H9 (cell line): ENCODE measurements around the gene REEP1. TPM values are rescaled to one million over a fixed set of nuclear protein-coding genes. Genes with fewer than 3 reads are reported as not detected.

Source experiments
- DNase-seq: peaks from one replicate; pipeline ENCODE4 v3.0.0-alpha.2; 2017
- H2AFZ ChIP-seq: one replicate; pipeline ENCODE4 v1.6.1; 2013; ENCODE audit warnings: mild to moderate bottlenecking, low read length, control low read depth, moderate library complexity
- H2AK5ac ChIP-seq: 2 replicates; pipeline ENCODE4 v1.6.1; 2013; ENCODE audit warnings: low read length, control low read depth, mixed read lengths; ENCODE audit not compliant: insufficient read length
- H2BK120ac ChIP-seq: one replicate; pipeline ENCODE4 v1.6.1; 2013; ENCODE audit warnings: low read depth, mild to moderate bottlenecking, low read length, control low read depth, inconsistent platforms; ENCODE audit not compliant: poor library complexity, severe bottlenecking
- H2BK12ac ChIP-seq: 2 replicates; pipeline ENCODE4 v1.6.1; 2013; ENCODE audit warnings: low read length, control low read depth, mixed read lengths, low read depth; ENCODE audit not compliant: insufficient read length
- H2BK15ac ChIP-seq: 2 replicates; pipeline ENCODE4 v1.6.1; 2013; ENCODE audit warnings: low read depth, low read length, control low read depth
- H2BK20ac ChIP-seq: one replicate; pipeline ENCODE4 v1.6.1; 2013; ENCODE audit warnings: low read depth, mild to moderate bottlenecking, low read length, control low read depth, inconsistent platforms; ENCODE audit not compliant: poor library complexity, severe bottlenecking
- H2BK5ac ChIP-seq: 2 replicates; pipeline ENCODE4 v1.6.1; 2013; ENCODE audit warnings: low read length, control low read depth, mixed read lengths; ENCODE audit not compliant: insufficient read length
- H3K14ac ChIP-seq: 2 replicates; pipeline ENCODE4 v1.6.1; 2013; ENCODE audit warnings: low read length, control low read depth; ENCODE audit not compliant: insufficient read depth
- H3K18ac ChIP-seq: 2 replicates; pipeline ENCODE4 v1.6.1; 2013; ENCODE audit warnings: low read depth, mild to moderate bottlenecking, mixed read lengths, low read length, control low read depth; ENCODE audit not compliant: insufficient read length
- H3K23ac ChIP-seq: 2 replicates; pipeline ENCODE4 v1.6.1; 2013; ENCODE audit warnings: low read length, control low read depth, mixed read lengths, low read depth; ENCODE audit not compliant: insufficient read length
- H3K23me2 ChIP-seq: 2 replicates; pipeline ENCODE4 v1.6.1; 2013; ENCODE audit warnings: low read depth, mild to moderate bottlenecking, mixed read lengths, low read length, control low read depth; ENCODE audit not compliant: insufficient read length, poor library complexity, severe bottlenecking
- H3K27ac ChIP-seq: 2 replicates; pipeline ENCODE4 v1.5.1; 2013; ENCODE audit warnings: low read length, control low read depth, mixed read lengths, low read depth; ENCODE audit not compliant: insufficient read length
- H3K27me3 ChIP-seq: 2 replicates; pipeline ENCODE4 v1.6.1; 2013; ENCODE audit warnings: low read length, control low read depth, inconsistent platforms; ENCODE audit not compliant: insufficient read depth
- H3K4ac ChIP-seq: 2 replicates; pipeline ENCODE4 v1.6.1; 2013; ENCODE audit warnings: low read depth, mild to moderate bottlenecking, control low read depth, inconsistent platforms, low read length, moderate library complexity
- H3K4me1 ChIP-seq: 2 replicates; pipeline ENCODE4 v1.6.1; 2013; ENCODE audit warnings: low read length, control low read depth, inconsistent platforms; ENCODE audit not compliant: insufficient read depth
- H3K4me2 ChIP-seq: 2 replicates; pipeline ENCODE4 v1.6.1; 2013; ENCODE audit warnings: low read length, control low read depth, mixed read lengths; ENCODE audit not compliant: insufficient read length, insufficient read depth
- H3K56ac ChIP-seq: 2 replicates; pipeline ENCODE4 v1.6.1; 2013; ENCODE audit warnings: low read depth, mild to moderate bottlenecking, mixed read lengths, low read length, control low read depth; ENCODE audit not compliant: insufficient read length
- H3K79me1 ChIP-seq: 2 replicates; pipeline ENCODE4 v1.6.1; 2013; ENCODE audit warnings: low read depth, mild to moderate bottlenecking, moderate library complexity, low read length, control low read depth, inconsistent platforms; ENCODE audit not compliant: insufficient read depth, poor library complexity, severe bottlenecking
- H3K79me2 ChIP-seq: 2 replicates; pipeline ENCODE4 v1.6.1; 2013; ENCODE audit warnings: low read length, control low read depth, inconsistent platforms; ENCODE audit not compliant: insufficient read depth
- H3K9ac ChIP-seq: 2 replicates; pipeline ENCODE4 v1.6.1; 2013; ENCODE audit warnings: low read length, control low read depth, mixed read lengths; ENCODE audit not compliant: insufficient read length; ENCODE audit errors: extremely low read depth
- H3K9me3 ChIP-seq: one replicate; pipeline ENCODE4 v1.6.1; 2013; ENCODE audit warnings: low read depth, low read length, inconsistent platforms; ENCODE audit not compliant: control insufficient read depth
- H3T11ph ChIP-seq: one replicate; pipeline ENCODE4 v1.6.1; 2013; ENCODE audit warnings: mild to moderate bottlenecking, low read length, control low read depth, inconsistent platforms
- H4K20me1 ChIP-seq: one replicate; pipeline ENCODE4 v1.6.1; 2013; ENCODE audit not compliant: control insufficient read depth, insufficient read length, insufficient read depth
- H4K5ac ChIP-seq: 2 replicates; pipeline ENCODE4 v1.6.1; 2013; ENCODE audit warnings: low read depth, mild to moderate bottlenecking, mixed read lengths, low read length, control low read depth; ENCODE audit not compliant: insufficient read length
- H4K8ac ChIP-seq: replicated peaks from 2 replicates; pipeline ENCODE4 v1.6.1; 2013; ENCODE audit warnings: low read length, control low read depth, mixed read lengths, low read depth; ENCODE audit not compliant: insufficient read length
- H4K91ac ChIP-seq: 2 replicates; pipeline ENCODE4 v1.6.1; 2013; ENCODE audit warnings: low read depth, mild to moderate bottlenecking, moderate library complexity, mixed read lengths, low read length, control low read depth; ENCODE audit not compliant: insufficient read length
- H3K27ac Mint-ChIP-seq, 3 experiments: 2 replicates in 2 of 3; 3 replicates in 1 of 3; pipeline ENCODE4 v1.8.0; 2020 to 2021; ENCODE audit warnings: mixed read lengths in 3 of 3, mild to moderate bottlenecking in 1 of 3, moderate library complexity in 1 of 3
- H3K27me3 Mint-ChIP-seq: 2 replicates; pipeline ENCODE4 v1.8.0; 2021; ENCODE audit warnings: low read depth, mild to moderate bottlenecking, moderate library complexity, mixed read lengths
- H3K36me3 Mint-ChIP-seq, 3 experiments: 2 replicates in 2 of 3; 3 replicates in 1 of 3; pipeline ENCODE4 v1.8.0; 2020 to 2021; ENCODE audit warnings: low read depth in 3 of 3, mixed read lengths in 3 of 3; ENCODE audit not compliant: insufficient read depth in 1 of 3
- H3K4me1 Mint-ChIP-seq, 2 experiments: 2 replicates each; pipeline ENCODE4 v1.8.0; 2020; ENCODE audit warnings: mixed read lengths in 2 of 2
- H3K4me3 Mint-ChIP-seq, 2 experiments: 2 replicates in 1 of 2; 3 replicates in 1 of 2; pipeline ENCODE4 v1.8.0; 2020 to 2021; ENCODE audit warnings: mild to moderate bottlenecking in 2 of 2, mixed read lengths in 2 of 2, moderate library complexity in 1 of 2
- H3K9me3 Mint-ChIP-seq, 2 experiments: 2 replicates in 1 of 2; 3 replicates in 1 of 2; pipeline ENCODE4 v1.8.0; 2020; ENCODE audit warnings: mild to moderate bottlenecking in 2 of 2, mixed read lengths in 2 of 2, moderate library complexity in 1 of 2
- CTCF ChIP-seq: fragments of 200-600 bp; sonication (generic); conservative IDR thresholded peaks from 3 replicates; pipeline ENCODE4 v1.8.0; 2021; ENCODE audit warnings: antibody characterized with exemption, mild to moderate bottlenecking
- WGBS: extraction: QIAGEN DNeasy Blood & Tissue Kit; methylation state at CpG from one replicate; pipeline ENCODE4 v1.1.7; 2013; ENCODE audit warnings: missing lambda C conversion rate, low lambda C conversion rate, mixed read lengths; ENCODE audit not compliant: insufficient read length; ENCODE audit errors: extremely low coverage; 5-methylcytosine and 5-hydroxymethylcytosine counted together
- total RNA-seq: library from RNA; stranded (reverse); gene quantifications from 2 replicates; pipeline ENCODE4 v1.2.1, GENCODE V29; 2021

The REEP1 gene
- total RNA-seq, 1 experiment from 2014 or later, result 1.3 TPM

GRCh38 chr2:86272111-86272510 lies 65.3 kb downstream of the REEP1 start:
- no peak for DNase-seq
- Histone ChIP-seq H3K4me1 (no peaks in the 10 kb centered on the region), H4K8ac (no peak overlapping the region), H3K23ac (no peak overlapping the region), H2BK15ac (no peak overlapping the region), H3K9ac (no peak overlapping the region), H3K18ac (no peak overlapping the region), H4K5ac (no peak overlapping the region), H3K56ac (no peak overlapping the region), H2BK5ac (no peak overlapping the region), H2BK120ac (no peak overlapping the region), H3K4ac (no peak overlapping the region), H2AK5ac (no peak overlapping the region), H2AFZ (no peak overlapping the region), H2BK20ac (no peak overlapping the region), H3K23me2 (no peaks in the 10 kb centered on the region), H3K9me3 (peaks cover 5% of the 10 kb centered on the region), H3T11ph (no peak overlapping the region), H4K91ac (no peak overlapping the region), H4K20me1 (no peaks in the 10 kb centered on the region), H3K27ac (no peak overlapping the region), H3K79me1 (no peaks in the 10 kb centered on the region), H2BK12ac (no peak overlapping the region), H3K79me2 (no peaks in the 10 kb centered on the region), H3K27me3 (no peaks in the 10 kb centered on the region), H3K14ac (no peak overlapping the region), H3K4me2 (no peak overlapping the region)
- Mint-ChIP-seq H3K36me3 (peaks cover 5 to 25% (median 14%) of the 10 kb centered on the region in 3 experiments; a peak in 6 of 7 replicates), H3K27me3 (peaks cover 3% of the 10 kb centered on the region; the same call in 1 of the 2 replicates), H3K27ac (no peak overlapping the region), H3K9me3 (peaks cover 29 to 30% of the 10 kb centered on the region in 2 experiments), H3K4me3 (no peak overlapping the region), H3K4me1 (peaks cover 9 to 11% of the 10 kb centered on the region in 2 experiments)
- no peak for TF ChIP-seq CTCF
- no CpG with 5 or more reads among the region's 2 CpGs for WGBS
